DMS153 treated with DMSO at 0.1 percent for 48 hours (cell line): ENCODE data around the gene TMEM74B.
"Not testable (repeated sequence)": the region's sequence is repeated elsewhere in the genome, so short reads cannot be mapped to it uniquely, and the experiment has no call there.

ENCODE experiments used
- DNase-seq: peaks from one replicate; lab custom pipeline; 2025; ENCODE audit not compliant: unreplicated experiment; lab: John Stamatoyannopoulos, UW

Gene TMEM74B

DNA sequence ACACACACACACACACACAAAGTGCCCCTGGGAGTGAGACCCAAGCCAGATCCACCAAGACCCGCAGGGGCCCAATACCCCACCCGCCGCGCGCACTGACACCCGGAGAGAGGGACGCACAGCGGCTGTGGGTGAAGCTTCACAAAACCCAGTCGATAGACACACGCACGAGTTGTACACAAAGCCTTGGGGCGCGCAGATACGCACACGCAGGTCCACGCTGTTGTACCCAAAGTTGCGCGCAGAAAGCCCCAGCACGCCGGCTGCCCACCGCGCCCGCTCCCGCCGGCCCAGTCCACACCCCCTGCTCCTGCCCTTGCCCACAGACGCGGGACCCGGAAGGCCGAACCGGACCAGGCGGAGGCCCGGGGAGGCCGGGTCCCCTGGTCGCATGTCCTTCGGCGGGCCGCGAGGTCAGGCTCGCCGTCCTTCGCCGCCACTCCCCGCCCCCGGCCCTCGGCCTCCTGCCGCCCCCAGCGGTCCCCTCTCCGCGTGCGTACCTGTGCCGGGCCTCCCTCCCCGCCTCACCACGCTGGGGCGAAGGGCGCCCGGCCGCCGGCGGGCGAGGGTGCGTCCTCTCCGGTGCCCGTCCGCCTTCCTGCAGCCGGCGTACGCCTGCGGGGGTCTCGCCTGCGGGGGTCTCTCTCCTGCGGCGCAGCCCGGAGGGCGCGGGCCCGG, at the start of gene TMEM74B:
TSS of gene TMEM74B (minus strand) at position 344 of the 678 bp plus-strand sequence. CDS start 1,180 bp downstream, outside the sequence.
- DNase-seq = no peak

GRCh38 chr20:1232286-1233111, 47.7 kb upstream of the TMEM74B start:
- no peak for DNase-seq

GRCh38 chr20:1229541-1229940, 44.8 kb upstream of the TMEM74B start:
- no peak for DNase-seq

GRCh38 chr20:1225783-1226654, 41.2 kb upstream of the TMEM74B start, which contains the start of gene RAD21L1:
Gene RAD21L1 (plus strand): TSS chr20:1226044. CDS start chr20:1228454, 2,410 bp downstream.
- no peak for DNase-seq

DNA sequence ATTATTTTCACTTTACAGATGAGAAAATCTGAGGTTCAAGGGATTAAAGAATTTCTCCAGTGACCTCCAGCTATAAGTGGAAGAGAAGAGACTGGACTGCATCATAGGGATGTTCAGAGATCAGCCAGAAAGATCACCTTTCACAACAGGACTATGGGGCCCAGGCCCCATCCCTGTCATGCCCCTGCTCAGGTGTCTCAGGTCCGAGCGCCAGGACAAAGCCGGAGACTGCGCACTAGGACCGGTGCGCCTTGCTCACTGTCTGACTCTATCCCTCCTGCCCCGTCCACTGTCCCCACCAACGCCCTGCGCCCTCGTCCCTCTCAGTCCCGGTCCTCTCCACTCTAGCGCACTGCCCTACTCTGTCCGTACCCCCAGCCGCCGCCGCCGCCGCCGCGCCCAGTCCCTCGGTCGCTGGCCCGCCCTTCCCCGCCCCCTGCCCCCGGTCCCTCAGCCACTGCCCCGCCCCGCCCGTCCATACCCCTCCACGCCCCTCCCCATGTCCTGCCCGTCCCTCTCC, 40.5 kb upstream of the TMEM74B start:
- peak; percentile 16 for DNase-seq

DNA sequence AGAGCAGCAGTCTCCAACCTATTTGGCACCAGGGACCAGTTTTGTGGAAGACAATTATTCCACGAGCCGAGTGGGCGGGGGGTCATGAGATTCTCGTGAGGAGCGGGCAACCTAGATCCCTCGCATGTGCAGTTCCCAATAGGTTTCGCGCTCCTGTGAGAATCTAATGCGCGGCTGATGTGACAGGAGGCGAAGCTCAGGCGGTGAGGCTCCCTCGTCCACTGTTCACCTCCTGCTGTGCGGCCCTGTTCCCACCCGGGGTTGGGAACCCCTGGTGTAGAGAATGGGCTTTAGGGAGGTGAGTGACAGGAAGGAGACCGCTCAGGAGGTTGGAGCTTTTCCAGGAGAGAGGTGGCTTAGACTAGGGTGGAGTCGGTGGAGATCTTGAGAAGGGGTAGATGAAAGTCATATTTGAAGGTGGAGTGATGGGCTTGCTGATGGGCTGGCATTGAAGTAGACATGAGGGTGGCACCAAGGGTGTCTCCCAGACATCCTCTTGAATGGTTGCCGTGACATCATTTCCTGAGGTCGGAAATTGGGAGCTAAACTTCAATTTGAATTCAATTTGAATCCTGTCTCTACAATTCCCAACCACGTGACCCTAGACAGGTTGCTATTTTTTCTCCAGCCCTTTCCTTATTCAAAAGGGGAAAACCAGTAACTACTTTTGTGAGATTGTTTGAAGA, 39.6 kb upstream of the TMEM74B start:
- no peak for DNase-seq

GRCh38 chr20:1222750-1223149, 38.0 kb upstream of the TMEM74B start:
- DNase-seq = not testable (repeated sequence)

GRCh38 chr20:1216527-1217427, 32.0 kb upstream of the TMEM74B start:
- DNase-seq = not testable (repeated sequence)

GRCh38 chr20:1215386-1216170, 30.8 kb upstream of the TMEM74B start:
- DNase-seq = no peak

DNA sequence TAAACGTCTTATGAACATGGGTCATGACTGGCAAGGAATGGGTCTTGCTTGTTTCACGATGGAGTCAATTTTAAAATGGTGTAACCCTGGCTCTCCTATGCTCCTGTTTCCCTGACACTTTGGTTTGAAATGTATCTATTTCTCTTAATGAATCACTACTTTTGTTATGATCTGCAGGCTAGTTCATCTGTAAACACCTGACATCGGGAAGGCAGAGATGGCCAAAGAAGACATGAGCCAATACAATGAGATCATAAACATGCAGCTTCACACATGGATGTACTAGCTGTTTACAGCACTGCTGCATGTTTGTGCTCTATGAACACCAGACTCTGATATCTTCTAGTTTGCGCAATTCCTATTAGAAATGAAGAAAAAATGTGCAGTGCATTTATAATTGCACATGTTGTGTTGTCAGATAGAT, 30.1 kb upstream of the TMEM74B start:
- no peak for DNase-seq

DNA sequence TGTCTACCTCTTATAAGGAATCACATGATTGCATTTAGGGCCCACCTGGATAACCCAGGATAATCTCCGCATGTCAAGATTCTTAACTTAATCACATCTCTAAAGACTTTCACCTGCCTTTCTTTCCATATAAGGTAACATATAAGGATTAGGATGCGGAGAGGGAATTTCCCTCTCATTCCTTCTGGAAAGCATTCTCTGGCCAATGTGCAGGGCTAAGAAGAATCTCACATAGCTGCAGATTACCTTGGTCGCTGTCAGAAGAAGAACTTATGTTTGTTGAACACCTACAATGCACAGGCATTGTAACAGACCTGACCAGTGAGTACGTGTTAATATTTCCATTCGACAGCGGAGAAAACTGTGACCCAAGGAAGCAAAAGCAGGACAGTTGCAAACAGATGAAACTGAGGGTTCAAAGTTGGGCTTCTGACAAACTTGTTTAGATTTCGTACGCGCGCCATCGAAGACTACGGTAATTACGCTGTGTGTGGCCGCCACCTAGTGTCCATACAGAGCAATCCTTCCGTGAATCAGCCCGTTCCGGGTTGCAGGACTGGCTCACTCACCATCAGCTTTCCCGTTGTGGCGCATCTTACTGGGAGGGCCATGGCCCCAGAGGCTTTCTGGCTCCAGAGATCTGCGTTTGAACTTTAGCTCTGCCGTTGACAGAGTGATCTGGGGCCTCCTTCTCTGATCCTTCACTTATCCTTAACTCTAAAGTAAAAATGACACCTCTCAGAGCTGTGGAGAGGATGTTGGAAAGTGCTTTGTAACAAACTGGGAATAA, 28.0 kb upstream of the TMEM74B start:
- DNase-seq = peak; percentile 13

GRCh38 chr20:1212023-1212422, 27.2 kb upstream of the TMEM74B start:
- no peak for DNase-seq

DNA sequence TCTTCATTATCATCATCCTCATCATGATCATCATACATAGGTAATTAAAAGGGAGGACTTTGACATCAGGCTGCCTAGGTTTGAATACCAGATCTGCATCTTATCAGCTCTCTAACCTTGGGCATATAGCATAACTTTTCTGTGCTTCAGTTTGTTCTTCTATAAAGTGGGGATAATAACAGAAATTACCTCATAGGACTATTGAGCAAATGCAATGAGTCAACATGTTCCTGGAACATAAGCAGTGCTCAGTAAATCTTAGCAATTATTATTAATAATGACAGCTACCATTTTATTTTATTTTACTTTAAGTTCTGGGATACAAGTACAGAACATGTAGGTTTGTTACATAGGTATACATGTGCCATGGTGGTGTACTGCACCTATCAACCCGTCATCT, 25.7 kb upstream of the TMEM74B start:
- DNase-seq = no peak

DNA sequence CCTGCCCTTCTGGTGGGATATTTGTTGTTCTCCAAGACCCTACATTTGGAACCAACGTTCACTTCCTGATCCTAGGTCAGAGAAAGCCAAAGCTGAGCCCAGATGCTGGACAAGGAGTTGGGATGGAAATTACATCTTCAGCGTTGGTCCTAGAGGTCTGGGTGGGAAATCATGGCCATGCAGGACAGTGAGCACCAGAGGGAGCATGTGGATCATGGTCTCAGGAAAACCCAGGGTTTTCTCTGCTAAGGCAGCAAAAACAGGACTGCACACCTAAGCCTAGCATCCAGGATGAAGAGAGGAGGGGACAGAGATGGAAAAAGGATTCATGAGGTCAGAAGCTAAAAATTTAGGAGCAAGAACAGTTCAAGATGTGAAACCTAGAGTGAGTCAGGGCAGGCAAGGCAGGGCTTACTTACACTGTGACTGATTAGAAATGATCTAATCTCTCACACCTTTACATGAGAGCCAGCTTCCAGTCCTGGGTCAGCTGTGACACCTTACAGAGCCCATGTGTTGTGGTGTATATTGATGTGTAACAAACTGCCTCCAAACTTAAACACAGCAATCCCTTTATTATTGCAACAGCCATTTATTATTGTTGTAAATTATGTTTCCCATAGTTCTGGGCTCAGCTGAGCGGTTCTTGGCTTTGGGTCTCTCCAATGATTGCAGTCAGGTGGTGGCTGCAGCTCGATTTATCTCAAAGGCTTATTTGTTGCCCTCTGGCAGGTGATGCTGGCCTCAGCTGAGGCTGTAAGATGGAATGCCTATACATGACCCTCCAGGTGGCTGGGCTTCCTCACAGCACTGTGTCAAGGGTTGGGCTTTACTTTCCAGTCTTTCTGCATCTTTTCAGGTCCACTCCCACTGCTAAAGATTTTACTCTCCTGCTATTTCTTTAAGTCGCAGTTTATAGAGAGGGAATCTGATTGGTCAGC, 24.9 kb upstream of the TMEM74B start:
- DNase-seq = no peak

DNA sequence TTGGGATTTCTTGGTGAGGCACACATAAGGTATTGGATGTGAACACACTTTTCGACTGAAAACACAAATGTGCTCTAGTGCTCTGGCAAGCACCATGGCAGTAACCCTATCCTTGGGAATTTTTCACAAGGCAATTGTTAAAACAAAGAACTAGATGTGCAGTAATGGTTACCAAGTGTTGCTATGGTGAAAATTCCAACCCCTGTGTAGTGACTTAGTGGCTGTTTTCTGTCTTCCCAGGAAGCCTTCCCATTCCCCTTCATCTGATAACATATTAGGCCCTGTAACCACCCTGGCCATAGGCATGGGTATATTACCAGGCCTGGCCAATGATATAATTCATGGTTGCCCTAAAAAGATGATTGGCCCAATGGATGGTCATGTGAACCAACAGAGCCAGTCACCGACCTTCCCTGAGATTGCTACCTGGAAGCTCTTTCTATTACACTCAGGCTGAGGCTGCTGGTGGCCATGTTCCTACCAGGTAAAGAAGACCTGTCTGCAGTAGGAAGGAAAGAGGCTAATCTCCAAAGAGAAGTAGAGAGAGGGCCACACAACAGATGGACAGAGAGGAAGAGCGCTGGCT, 22.6 kb upstream of the TMEM74B start:
- no peak for DNase-seq

- DNase-seq = no peak
Observed at GRCh38 chr20:1206366-1207148, 21.8 kb upstream of the TMEM74B start.
